Smooth muscle cell of the brain vasculature (primary cell): ENCODE results near the gene MTOR.
"Not testable (repeated sequence)": the region's sequence is repeated elsewhere in the genome, so short reads cannot be mapped to it uniquely, and the experiment has no call there.

Experiments
- DNase-seq: peaks from one replicate; pipeline ENCODE4 v3.0.0-alpha.2; 2012; ENCODE audit warnings: low read depth, low spot score

Gene MTOR

GRCh38 chr1:11180342-11180744 is 82.0 kb downstream of the MTOR start:
- no peak for DNase-seq

- DNase-seq: not testable (repeated sequence)
Observed at GRCh38 chr1:11179749-11180148, 82.6 kb downstream of the MTOR start.

GRCh38 chr1:11179125-11179524 is 83.2 kb downstream of the MTOR start:
- DNase-seq: no peak

GRCh38 chr1:11178021-11179015 is 84.0 kb downstream of the MTOR start:
- DNase-seq: no peak

- no peak for DNase-seq
Observed at GRCh38 chr1:11176081-11176706, 86.2 kb downstream of the MTOR start.

GRCh38 chr1:11175461-11175860 is 86.9 kb downstream of the MTOR start:
- DNase-seq: no peak

- peak; percentile 39 for DNase-seq
Observed at GRCh38 chr1:11174261-11174942, 87.9 kb downstream of the MTOR start.

GRCh38 chr1:11170102-11170501 is 92.2 kb downstream of the MTOR start:
- no peak for DNase-seq

GRCh38 chr1:11169202-11169601 is 93.1 kb downstream of the MTOR start:
- no peak for DNase-seq

GRCh38 chr1:11168731-11169130 is 93.6 kb downstream of the MTOR start:
- no peak for DNase-seq

- DNase-seq: not testable (repeated sequence)
Observed at GRCh38 chr1:11166744-11167143, 95.6 kb downstream of the MTOR start.

- DNase-seq: not testable (repeated sequence)
Observed at GRCh38 chr1:11162752-11163151, 99.6 kb downstream of the MTOR start.

GRCh38 chr1:11158720-11159321 is 103.5 kb downstream of the MTOR start:
- DNase-seq: peak; percentile 45

- no peak for DNase-seq
Observed at GRCh38 chr1:11158291-11158690, 104.1 kb downstream of the MTOR start.

GRCh38 chr1:11157867-11158266 is 104.5 kb downstream of the MTOR start:
- no peak for DNase-seq

- DNase-seq: no peak
Observed at GRCh38 chr1:11157394-11157793, 105.0 kb downstream of the MTOR start.

- no peak for DNase-seq
Observed at GRCh38 chr1:11156963-11157362, 105.4 kb downstream of the MTOR start.

GRCh38 chr1:11156441-11156840 is 105.9 kb downstream of the MTOR start:
- no peak for DNase-seq

GRCh38 chr1:11153184-11153583 is 109.2 kb downstream of the MTOR start:
- DNase-seq: no peak

- no peak for DNase-seq
Observed at GRCh38 chr1:11152755-11153154, 109.6 kb downstream of the MTOR start.

- DNase-seq: peak; percentile 37
Observed at GRCh38 chr1:11151826-11152612, 110.3 kb downstream of the MTOR start.
